T-helper 2 cell (primary cell): Measurements from ENCODE around the gene ATG9B.
"Not testable (repeated sequence)": the region's sequence is repeated elsewhere in the genome, so short reads cannot be mapped to it uniquely, and the experiment has no call there.

Experiments used
- DNase-seq, 5 experiments: peaks; one replicate each; pipeline versions ENCODE4 v3.0.0 to v3.0.0-alpha.2; 2012 to 2022

ATG9B gene

GRCh38 chr7:151035902-151036301, 11.6 kb upstream of the ATG9B start:
- no peak for DNase-seq

- DNase-seq: no peak
These were observed 10.9 kb upstream of the ATG9B start for GRCh38 chr7:151035026-151035717.

- no peak for DNase-seq
These were observed 10.2 kb upstream of the ATG9B start for GRCh38 chr7:151034312-151035025.

- DNase-seq: no peak
These were observed 9.6 kb upstream of the ATG9B start for GRCh38 chr7:151033864-151034249.

GRCh38 chr7:151032936-151033863, 8.9 kb upstream of the ATG9B start:
- DNase-seq: no peak

- no peak for DNase-seq
These were observed 6.7 kb upstream of the ATG9B start for GRCh38 chr7:151031011-151031410.

- DNase-seq: no peak
These were observed 4.7 kb upstream of the ATG9B start for GRCh38 chr7:151028948-151029501.

- peak; percentile 83 to 99 (median 97) for DNase-seq
These were observed 4.0 kb upstream of the ATG9B start, which contains the start of gene ABCB8 for GRCh38 chr7:151028131-151028947. Gene ABCB8, plus strand, starts transcription at chr7:151028450. Its CDS starts 66 bp downstream, at chr7:151028516.

- not testable (repeated sequence) for DNase-seq
These were observed 3.4 kb upstream of the ATG9B start for GRCh38 chr7:151027728-151028130.

- DNase-seq: not testable (repeated sequence)
These were observed 2.8 kb upstream of the ATG9B start for GRCh38 chr7:151026771-151027727.

GRCh38 chr7:151025924-151026671, 1.8 kb upstream of the ATG9B start:
- DNase-seq: no peak

- no peak for DNase-seq
These were observed 1.1 kb downstream of the ATG9B start for GRCh38 chr7:151023232-151023631.

- no peak for DNase-seq
These were observed 4.1 kb downstream of the ATG9B start for GRCh38 chr7:151020231-151020630.

- DNase-seq: no peak
These were observed 5.2 kb downstream of the ATG9B start for GRCh38 chr7:151019130-151019447.

GRCh38 chr7:151018421-151019129, 5.7 kb downstream of the ATG9B start:
- DNase-seq: peak in 3 of 5 experiments; percentile 32 to 75 (median 52)

GRCh38 chr7:151017953-151018420, 6.3 kb downstream of the ATG9B start:
- DNase-seq: peak; percentile 68 to 77 (median 73)

- DNase-seq: peak in 1 of 5 experiments; percentile 18
These were observed 6.8 kb downstream of the ATG9B start for GRCh38 chr7:151017370-151017952.

- DNase-seq: no peak
These were observed 7.4 kb downstream of the ATG9B start for GRCh38 chr7:151016942-151017341.

GRCh38 chr7:151016505-151016904, 7.8 kb downstream of the ATG9B start:
- DNase-seq: no peak
